Measurements from ENCODE around the gene GNG8. TPM values are rescaled to one million over a fixed set of nuclear protein-coding genes. Genes with fewer than 3 reads are reported as not detected.
A peak's percentile ranks its signal among the peaks of the same experiment; 100 is the strongest.

The GNG8 gene
- total RNA-seq, 2 donors from 2014 or later = not detected

DNA sequence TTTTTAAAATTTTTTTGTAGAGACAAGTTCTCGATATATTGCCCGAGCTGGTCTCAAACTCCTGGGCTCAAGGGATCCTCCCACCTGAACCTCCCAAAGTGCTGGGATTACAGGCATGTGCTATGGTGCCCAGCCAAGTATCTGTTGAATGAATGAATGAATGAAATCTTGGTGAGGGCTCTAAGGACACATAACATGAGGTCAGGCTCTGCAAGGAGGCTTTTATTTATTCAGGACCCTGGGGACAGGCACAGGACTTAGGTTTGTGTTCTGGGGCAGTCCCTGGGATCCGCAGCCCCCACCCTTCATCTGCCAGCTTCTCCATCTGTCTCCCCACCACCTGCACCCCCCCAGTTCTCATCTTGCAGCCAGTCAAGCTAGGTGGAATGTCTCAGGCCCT lies 15.7 kb downstream of the GNG8 start:
- H3K27me3 ChIP-seq = no peaks in the 10 kb centered on the region
- intact Hi-C loops (cut with DNase I) = no loop called here
- H3K9me3 ChIP-seq = no peaks in the 10 kb centered on the region
- H3K27ac ChIP-seq = peak overlapping the region; percentile 32
- no peak overlapping the region for H3K4me3 ChIP-seq
- TF ChIP-seq, protein P1, sequence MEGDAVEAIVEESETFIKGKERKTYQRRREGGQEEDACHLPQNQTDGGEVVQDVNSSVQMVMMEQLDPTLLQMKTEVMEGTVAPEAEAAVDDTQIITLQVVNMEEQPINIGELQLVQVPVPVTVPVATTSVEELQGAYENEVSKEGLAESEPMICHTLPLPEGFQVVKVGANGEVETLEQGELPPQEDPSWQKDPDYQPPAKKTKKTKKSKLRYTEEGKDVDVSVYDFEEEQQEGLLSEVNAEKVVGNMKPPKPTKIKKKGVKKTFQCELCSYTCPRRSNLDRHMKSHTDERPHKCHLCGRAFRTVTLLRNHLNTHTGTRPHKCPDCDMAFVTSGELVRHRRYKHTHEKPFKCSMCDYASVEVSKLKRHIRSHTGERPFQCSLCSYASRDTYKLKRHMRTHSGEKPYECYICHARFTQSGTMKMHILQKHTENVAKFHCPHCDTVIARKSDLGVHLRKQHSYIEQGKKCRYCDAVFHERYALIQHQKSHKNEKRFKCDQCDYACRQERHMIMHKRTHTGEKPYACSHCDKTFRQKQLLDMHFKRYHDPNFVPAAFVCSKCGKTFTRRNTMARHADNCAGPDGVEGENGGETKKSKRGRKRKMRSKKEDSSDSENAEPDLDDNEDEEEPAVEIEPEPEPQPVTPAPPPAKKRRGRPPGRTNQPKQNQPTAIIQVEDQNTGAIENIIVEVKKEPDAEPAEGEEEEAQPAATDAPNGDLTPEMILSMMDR (IDR thresholded peaks at IDR 0.05) = no peak
- H3K4me1 ChIP-seq = peaks cover 5% of the 10 kb centered on the region
- H3K36me3 ChIP-seq = no peaks in the 10 kb centered on the region
- H3K9ac ChIP-seq (ENCODE audit: low read depth in 2 of 2, low read length in 2 of 2) = peak overlapping the region in 1 of 2 donors; percentile 24
- DNase-seq = no peak

DNA sequence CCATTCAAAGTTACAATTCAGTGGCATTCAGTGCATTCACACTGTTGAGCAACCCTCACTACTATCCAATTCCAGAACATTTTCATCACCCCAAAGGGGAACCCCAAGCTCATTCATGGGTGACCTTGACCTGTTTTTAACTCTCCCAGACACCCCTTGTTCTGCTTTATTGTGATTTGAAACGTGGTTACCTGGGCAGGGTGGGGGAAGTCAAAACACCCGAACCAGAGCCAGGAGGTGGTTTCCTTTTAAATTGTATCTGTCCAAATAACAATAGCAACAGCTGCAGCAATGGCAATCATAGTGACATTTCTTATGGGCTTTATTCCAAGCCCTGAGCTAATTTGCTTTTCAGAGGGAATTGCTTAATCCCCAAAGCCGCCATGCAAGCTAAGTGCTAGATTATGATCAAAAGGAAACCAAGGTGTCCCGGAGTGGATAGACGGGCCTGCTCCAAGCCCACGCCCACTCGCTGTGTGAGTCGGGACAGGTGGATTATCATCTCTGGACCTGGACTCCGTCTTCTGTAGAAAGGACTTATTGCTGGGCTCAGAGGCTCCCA lies 17.3 kb downstream of the GNG8 start:
- H3K4me1 ChIP-seq = peaks cover 5% of the 10 kb centered on the region
- TF ChIP-seq, protein P1 (IDR thresholded peaks at IDR 0.05) = no peak
- H3K27me3 ChIP-seq = no peaks in the 10 kb centered on the region
- no peak overlapping the region for H3K4me3 ChIP-seq
- H3K9ac ChIP-seq (ENCODE audit: low read depth in 2 of 2, low read length in 2 of 2) = no peak overlapping the region
- no peaks in the 10 kb centered on the region for H3K36me3 ChIP-seq
- no peaks in the 10 kb centered on the region for H3K9me3 ChIP-seq
- no peak overlapping the region for H3K27ac ChIP-seq
- intact Hi-C loops (cut with DNase I) = no loop called here
- no peak for DNase-seq

DNA sequence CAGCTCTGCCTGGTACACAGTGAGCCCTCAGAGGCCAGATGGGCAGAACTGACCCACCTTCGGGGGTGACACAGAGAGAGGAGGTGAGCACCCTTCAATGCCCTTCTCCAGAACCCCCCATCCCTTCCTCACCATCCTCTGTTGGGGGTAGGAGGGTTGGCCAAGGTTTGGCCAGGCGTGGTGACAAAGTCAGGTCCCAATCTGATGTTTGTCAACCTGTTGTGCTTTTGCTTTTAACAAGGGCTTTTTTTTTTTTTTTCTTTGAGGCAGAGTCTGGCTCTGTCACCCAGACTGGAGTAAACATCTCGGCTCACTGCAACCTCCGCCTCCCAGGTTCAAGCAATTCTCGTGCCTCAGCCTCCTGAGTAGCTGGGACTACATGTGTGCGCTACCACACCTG lies 18.4 kb downstream of the GNG8 start:
- Histone ChIP-seq H3K36me3 (no peaks in the 10 kb centered on the region), H3K4me3 (no peak overlapping the region), H3K27ac (no peak overlapping the region), H3K4me1 (peaks cover 5% of the 10 kb centered on the region), H3K9me3 (no peaks in the 10 kb centered on the region), H3K27me3 (no peaks in the 10 kb centered on the region), H3K9ac (ENCODE audit: low read depth in 2 of 2, low read length in 2 of 2) (peak overlapping the region; percentile 26 to 30)
- intact Hi-C loops (cut with DNase I) = no loop called here
- no peak for DNase-seq
- TF ChIP-seq, protein P1 (IDR thresholded peaks at IDR 0.05) = no peak

DNA sequence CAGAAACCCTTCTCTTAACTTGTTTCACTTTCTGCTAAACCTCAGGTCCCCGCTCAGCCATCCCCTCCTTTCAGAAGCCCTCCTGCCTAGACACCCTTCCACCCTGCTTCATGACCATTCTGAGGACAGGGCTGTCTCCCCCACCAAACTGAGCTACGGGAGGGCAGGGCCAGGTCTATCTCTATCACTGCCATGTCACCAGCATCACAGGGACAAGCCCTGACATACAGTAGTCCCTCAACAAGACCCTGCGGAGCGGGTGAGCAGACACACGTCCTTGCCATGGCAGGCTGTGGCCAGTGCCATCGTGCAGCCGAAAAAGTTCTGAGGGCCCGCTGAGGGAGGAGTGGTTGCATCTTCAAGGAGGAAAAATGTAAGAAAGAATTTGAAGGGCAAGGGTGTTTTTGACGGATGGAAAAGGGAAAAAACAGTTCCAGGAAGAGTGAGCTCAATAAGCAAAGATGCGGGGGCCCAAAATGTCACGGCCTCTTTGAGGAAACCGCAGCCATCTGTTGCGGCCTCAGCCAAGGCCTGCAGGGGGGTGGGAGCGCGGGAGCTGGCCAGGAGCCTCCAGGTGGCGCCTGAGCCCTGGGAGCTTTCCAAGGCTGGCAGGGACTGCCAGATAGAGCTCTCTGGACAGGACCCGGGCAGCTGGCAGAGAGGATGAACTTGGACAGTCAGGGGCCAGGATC lies 19.2 kb downstream of the GNG8 start:
- no peaks in the 10 kb centered on the region for H3K27me3 ChIP-seq
- no peak overlapping the region for H3K4me3 ChIP-seq
- peaks cover 5% of the 10 kb centered on the region for H3K4me1 ChIP-seq
- TF ChIP-seq, protein P1 (IDR thresholded peaks at IDR 0.05) = peak; percentile 46
- H3K27ac ChIP-seq = no peak overlapping the region
- intact Hi-C loops (cut with DNase I) = no loop called here
- peak overlapping the region; percentile 26 to 30 for H3K9ac ChIP-seq (ENCODE audit: low read depth in 2 of 2, low read length in 2 of 2)
- H3K36me3 ChIP-seq = no peaks in the 10 kb centered on the region
- H3K9me3 ChIP-seq = no peaks in the 10 kb centered on the region
- DNase-seq = no peak

DNA sequence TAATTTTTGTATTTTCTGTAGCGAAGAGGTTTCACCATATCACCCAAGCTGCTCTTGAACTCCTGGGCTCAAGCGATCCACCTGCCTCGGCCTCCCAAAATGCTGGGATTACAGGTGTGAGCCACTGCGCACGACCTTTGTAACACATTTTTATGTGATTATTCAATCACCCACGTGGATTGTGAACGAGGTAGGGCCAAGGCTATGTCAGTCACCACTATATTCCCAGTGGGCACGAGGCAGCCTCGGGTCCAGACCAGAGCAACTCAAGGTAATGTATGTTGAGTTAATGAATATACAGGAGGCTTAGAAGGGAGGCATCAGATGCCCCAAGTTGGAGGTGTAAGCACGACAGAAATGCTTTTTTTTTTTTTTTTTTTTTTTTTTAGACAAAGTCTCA lies 20.0 kb downstream of the GNG8 start:
- H3K4me1 ChIP-seq = peaks cover 5% of the 10 kb centered on the region
- H3K4me3 ChIP-seq = no peak overlapping the region
- DNase-seq = no peak
- H3K9me3 ChIP-seq = no peaks in the 10 kb centered on the region
- no peak overlapping the region for H3K27ac ChIP-seq
- H3K36me3 ChIP-seq = no peaks in the 10 kb centered on the region
- H3K27me3 ChIP-seq = no peaks in the 10 kb centered on the region
- H3K9ac ChIP-seq (ENCODE audit: low read depth in 2 of 2, low read length in 2 of 2) = no peak overlapping the region
- TF ChIP-seq, protein P1 (IDR thresholded peaks at IDR 0.05) = no peak
- intact Hi-C loops (cut with DNase I) = loop anchor here (2.0 kb wide), 1 partner anchor 47 kb away; no protein-coding TSS in a partner anchor

Measured in colonic mucosa (tissue), 4 donors.